Measurements from ENCODE around the gene LRRC38.

The LRRC38 gene

DNA sequence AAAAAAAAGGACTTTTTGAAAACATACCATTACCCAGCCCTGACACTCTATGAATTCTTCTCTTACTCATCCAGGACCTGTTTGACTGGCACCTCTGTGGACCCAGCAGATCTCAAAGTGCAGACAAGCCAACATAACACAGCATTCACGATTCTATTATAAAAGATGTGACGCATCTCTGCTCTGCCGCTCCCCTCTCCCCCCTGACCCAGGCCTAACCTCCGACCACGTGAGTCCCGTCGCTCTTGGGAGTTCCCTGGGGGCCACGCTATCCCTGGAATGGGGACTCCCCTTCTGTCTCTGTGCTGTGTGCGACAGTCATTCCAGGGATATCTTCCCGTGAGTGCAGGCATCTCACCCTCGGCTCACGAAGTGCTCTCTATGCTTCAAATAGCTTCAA lies 21.1 kb downstream of the LRRC38 start:
- TF ChIP-seq, protein P1, sequence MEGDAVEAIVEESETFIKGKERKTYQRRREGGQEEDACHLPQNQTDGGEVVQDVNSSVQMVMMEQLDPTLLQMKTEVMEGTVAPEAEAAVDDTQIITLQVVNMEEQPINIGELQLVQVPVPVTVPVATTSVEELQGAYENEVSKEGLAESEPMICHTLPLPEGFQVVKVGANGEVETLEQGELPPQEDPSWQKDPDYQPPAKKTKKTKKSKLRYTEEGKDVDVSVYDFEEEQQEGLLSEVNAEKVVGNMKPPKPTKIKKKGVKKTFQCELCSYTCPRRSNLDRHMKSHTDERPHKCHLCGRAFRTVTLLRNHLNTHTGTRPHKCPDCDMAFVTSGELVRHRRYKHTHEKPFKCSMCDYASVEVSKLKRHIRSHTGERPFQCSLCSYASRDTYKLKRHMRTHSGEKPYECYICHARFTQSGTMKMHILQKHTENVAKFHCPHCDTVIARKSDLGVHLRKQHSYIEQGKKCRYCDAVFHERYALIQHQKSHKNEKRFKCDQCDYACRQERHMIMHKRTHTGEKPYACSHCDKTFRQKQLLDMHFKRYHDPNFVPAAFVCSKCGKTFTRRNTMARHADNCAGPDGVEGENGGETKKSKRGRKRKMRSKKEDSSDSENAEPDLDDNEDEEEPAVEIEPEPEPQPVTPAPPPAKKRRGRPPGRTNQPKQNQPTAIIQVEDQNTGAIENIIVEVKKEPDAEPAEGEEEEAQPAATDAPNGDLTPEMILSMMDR (IDR thresholded peaks at IDR 0.05; ENCODE audit: low read depth, low read length): no peak
- no peak overlapping the region for H3K4me3 ChIP-seq (ENCODE audit: low read depth, low read length)

- no peak overlapping the region for H3K4me3 ChIP-seq (ENCODE audit: low read depth, low read length)
- TF ChIP-seq, protein P1 (IDR thresholded peaks at IDR 0.05; ENCODE audit: low read depth, low read length): no peak
Measured at GRCh38 chr1:13487957-13488356, 25.8 kb downstream of the LRRC38 start.

DNA sequence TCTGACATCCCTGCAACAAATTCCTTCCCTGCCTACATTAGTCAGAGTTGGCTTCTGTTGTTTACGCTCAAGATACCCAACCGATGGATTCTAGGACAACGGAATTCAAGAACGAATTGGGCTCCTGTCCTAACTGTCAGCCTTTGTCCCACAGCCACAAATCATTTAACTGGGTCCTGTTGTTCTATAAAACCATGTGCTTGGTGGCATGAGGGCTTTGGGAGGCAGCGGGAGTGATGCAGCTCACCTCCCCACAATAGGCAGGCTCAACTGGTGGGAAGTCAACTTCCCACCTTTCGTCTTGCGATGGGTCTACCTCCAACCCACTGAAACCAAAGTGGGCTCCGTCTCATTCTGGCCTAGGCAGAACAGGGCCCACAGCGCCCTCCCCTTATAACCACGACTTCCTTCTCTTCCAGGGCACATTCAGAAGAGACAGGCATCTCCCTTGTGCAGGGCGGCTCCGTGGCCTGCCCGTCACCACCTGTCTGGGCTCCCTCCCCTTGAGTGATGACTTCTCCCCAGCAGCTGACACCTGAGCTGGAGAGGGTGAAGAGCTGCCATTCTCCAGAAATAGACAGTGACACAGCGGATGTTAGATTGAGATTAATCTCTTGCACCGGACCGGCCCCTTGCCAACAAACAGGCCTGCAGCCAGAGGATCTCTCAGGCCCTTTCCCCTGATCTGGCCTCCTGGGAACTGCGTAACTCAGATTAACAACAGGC lies 26.5 kb downstream of the LRRC38 start:
- H3K4me3 ChIP-seq (ENCODE audit: low read depth, low read length): no peak overlapping the region
- TF ChIP-seq, protein P1 (IDR thresholded peaks at IDR 0.05; ENCODE audit: low read depth, low read length): no peak

GRCh38 chr1:13483946-13484345 lies 29.9 kb downstream of the LRRC38 start:
- H3K4me3 ChIP-seq (ENCODE audit: low read depth, low read length): no peak overlapping the region
- TF ChIP-seq, protein P1 (IDR thresholded peaks at IDR 0.05; ENCODE audit: low read depth, low read length): no peak

DNA sequence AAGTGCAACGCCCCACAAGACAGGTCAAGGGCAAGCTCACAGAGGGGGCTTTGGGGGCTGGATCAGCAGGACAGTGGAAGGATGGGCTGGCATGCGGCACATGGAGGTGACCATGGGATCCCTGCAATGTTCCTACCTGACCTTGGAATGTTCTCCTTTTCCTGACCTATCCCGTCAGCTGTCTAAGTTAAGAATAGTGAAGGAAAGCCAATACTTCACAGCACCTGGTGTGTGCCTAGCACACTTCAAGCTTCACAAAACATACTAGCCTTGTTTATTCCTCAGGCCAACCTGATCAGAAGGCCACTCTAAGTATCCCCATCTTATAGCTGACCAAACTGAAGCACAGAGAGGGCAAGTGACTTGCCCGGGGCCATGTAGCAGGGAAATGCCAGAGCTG lies 31.2 kb downstream of the LRRC38 start:
- TF ChIP-seq, protein P1 (IDR thresholded peaks at IDR 0.05; ENCODE audit: low read depth, low read length): no peak
- H3K4me3 ChIP-seq (ENCODE audit: low read depth, low read length): no peak overlapping the region

- H3K4me3 ChIP-seq (ENCODE audit: low read depth, low read length): no peak overlapping the region
- TF ChIP-seq, protein P1 (IDR thresholded peaks at IDR 0.05; ENCODE audit: low read depth, low read length): no peak
Measured at GRCh38 chr1:13479171-13479856, 34.5 kb downstream of the LRRC38 start.

GRCh38 chr1:13478692-13479091 lies 35.1 kb downstream of the LRRC38 start:
- TF ChIP-seq, protein P1 (IDR thresholded peaks at IDR 0.05; ENCODE audit: low read depth, low read length): no peak
- H3K4me3 ChIP-seq (ENCODE audit: low read depth, low read length): no peak overlapping the region

Data from WI38 (cell line).